Suprapubic skin (tissue), 4 donors: ENCODE results near the gene NBEA. TPM values are rescaled to one million over a fixed set of nuclear protein-coding genes. Genes with fewer than 3 reads are reported as not detected.
A peak's percentile ranks its signal among the peaks of the same experiment; 100 is the strongest.

Experiments used
- DNase-seq, 2 donors: peaks; one replicate each; pipeline ENCODE4 v3.0.0-alpha.2; 2019; ENCODE audit warnings: low spot score in 2 of 2
- H3K27ac ChIP-seq: fragments of 200-600 bp; sonication (generic); one replicate; pipeline ENCODE4 v1.5.1; 2019
- H3K27me3 ChIP-seq: fragments of 200-600 bp; sonication (generic); one replicate; pipeline ENCODE4 v1.5.1; 2019
- H3K36me3 ChIP-seq: fragments of 200-600 bp; sonication (generic); one replicate; pipeline ENCODE4 v1.5.1; 2019
- H3K4me1 ChIP-seq: fragments of 200-600 bp; sonication (generic); one replicate; pipeline ENCODE4 v1.5.1; 2019
- H3K4me3 ChIP-seq: fragments of 200-600 bp; sonication (generic); one replicate; pipeline ENCODE4 v1.5.1; 2019; ENCODE audit warnings: mild to moderate bottlenecking
- H3K9me3 ChIP-seq: fragments of 200-600 bp; sonication (generic); one replicate; pipeline ENCODE4 v1.5.1; 2019
- EP300 ChIP-seq: sonication (generic); formaldehyde crosslinking; IDR thresholded peaks from one replicate; pipeline ENCODE4 v1.6.1; 2017; ENCODE audit warnings: antibody characterized with exemption
- POLR2A ChIP-seq, 2 donors: fragments of 450-650 bp; IDR thresholded peaks; one replicate each; pipeline ENCODE4 v1.6.1; 2017; ENCODE audit warnings: antibody characterized with exemption in 2 of 2, mild to moderate bottlenecking in 2 of 2, moderate library complexity in 2 of 2
- POLR2AphosphoS5 ChIP-seq, 3 donors: sonication (generic); formaldehyde crosslinking; IDR thresholded peaks; one replicate each; pipeline ENCODE4 v1.6.1; 2017; ENCODE audit warnings: antibody characterized with exemption in 3 of 3
- WGBS: methylation state at CpG from one replicate; pipeline ENCODE4 v1.1.5; 2018; 5-methylcytosine and 5-hydroxymethylcytosine counted together
- total RNA-seq, 4 donors: library from RNA; depleted of rRNA; stranded (reverse); fragments of >200 nt; gene quantifications; one replicate each; pipeline ENCODE4 v1.1.0, GENCODE V29; 2016
- TF ChIP-seq, protein P1 (sequence below), 2 donors: fragments of 200-600 bp in 1 of 2; fragments of 450-650 bp in 1 of 2; sonication (generic) in 1 of 2; IDR thresholded peaks; one replicate each; pipeline ENCODE4 v1.5.1; 2016 to 2019; ENCODE audit warnings: antibody characterized with exemption in 2 of 2, mild to moderate bottlenecking in 1 of 2, moderate library complexity in 1 of 2

NBEA gene
- total RNA-seq, 4 donors from 2014 or later = 3.1 to 9.7 (median 4.1) TPM

DNA sequence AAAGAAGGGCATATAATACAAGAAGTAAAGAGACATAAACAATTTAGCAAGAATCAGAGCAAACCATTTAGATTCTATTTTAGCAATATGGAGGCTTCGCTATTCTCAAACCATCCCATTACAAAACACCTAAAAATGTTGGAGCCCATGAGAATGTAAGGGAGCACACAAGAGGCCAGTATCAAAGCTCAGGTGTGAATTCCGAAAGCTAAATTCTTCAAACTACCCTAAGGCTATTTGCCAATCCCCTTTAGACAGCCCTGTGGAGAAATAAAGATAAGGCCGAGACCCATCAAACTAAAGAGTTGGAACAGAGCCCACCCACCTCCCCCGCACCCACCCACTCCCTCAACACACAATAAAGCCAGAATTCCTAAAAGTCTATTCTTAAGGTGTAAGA is 745.3 kb downstream of the NBEA start:
- WGBS = 58% methylated on average over 4 of the region's 4 CpGs
- TF ChIP-seq POLR2AphosphoS5 (IDR thresholded peaks at IDR 0.05) (no peak), EP300 (no peak), POLR2A (IDR thresholded peaks at IDR 0.05) (no peak)
- TF ChIP-seq, protein P1, sequence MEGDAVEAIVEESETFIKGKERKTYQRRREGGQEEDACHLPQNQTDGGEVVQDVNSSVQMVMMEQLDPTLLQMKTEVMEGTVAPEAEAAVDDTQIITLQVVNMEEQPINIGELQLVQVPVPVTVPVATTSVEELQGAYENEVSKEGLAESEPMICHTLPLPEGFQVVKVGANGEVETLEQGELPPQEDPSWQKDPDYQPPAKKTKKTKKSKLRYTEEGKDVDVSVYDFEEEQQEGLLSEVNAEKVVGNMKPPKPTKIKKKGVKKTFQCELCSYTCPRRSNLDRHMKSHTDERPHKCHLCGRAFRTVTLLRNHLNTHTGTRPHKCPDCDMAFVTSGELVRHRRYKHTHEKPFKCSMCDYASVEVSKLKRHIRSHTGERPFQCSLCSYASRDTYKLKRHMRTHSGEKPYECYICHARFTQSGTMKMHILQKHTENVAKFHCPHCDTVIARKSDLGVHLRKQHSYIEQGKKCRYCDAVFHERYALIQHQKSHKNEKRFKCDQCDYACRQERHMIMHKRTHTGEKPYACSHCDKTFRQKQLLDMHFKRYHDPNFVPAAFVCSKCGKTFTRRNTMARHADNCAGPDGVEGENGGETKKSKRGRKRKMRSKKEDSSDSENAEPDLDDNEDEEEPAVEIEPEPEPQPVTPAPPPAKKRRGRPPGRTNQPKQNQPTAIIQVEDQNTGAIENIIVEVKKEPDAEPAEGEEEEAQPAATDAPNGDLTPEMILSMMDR (IDR thresholded peaks at IDR 0.05) = no peak
- Histone ChIP-seq H3K9me3 (no peaks in the 10 kb centered on the region), H3K4me1 (no peaks in the 10 kb centered on the region), H3K4me3 (no peak overlapping the region), H3K27me3 (no peaks in the 10 kb centered on the region), H3K27ac (no peak overlapping the region), H3K36me3 (no peaks in the 10 kb centered on the region)
- DNase-seq = no peak

DNA sequence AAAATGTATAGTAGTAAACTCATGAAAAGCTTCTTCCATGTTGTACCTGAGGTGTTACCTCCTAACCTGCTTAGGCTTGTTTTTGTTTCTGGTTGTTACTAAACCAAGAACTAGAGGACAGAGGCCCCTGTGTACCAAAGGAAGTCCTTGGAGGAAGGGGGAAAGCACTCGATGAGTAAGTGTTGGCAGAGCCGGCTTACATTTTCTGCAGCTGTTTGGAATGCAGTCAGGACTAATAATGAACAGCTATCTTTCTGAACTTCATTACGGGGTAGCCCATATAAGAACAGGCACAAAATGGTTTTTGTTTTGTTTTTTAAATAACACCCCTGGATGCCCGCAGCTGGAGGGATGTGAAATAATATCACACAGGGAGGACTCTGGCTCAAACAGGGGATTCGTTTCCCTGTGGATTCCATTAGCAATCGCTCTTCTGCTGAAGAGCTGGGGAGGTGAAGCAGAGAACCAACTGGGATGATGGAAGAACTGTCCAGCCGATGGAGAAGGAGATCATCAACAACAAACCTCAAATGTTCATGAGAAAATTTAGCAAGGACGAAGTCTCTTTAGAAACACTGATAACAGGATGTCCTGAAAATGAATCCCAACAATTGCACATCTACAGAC is 748.6 kb downstream of the NBEA start:
- H3K27ac ChIP-seq = no peak overlapping the region
- no peaks in the 10 kb centered on the region for H3K36me3 ChIP-seq
- 35% methylated on average over 8 of the region's 8 CpGs for WGBS
- no peak overlapping the region for H3K4me3 ChIP-seq
- H3K27me3 ChIP-seq = no peaks in the 10 kb centered on the region
- TF ChIP-seq, protein P1 (IDR thresholded peaks at IDR 0.05) = no peak
- TF ChIP-seq POLR2A (IDR thresholded peaks at IDR 0.05) = no peak
- no peak for TF ChIP-seq EP300
- TF ChIP-seq POLR2AphosphoS5 (IDR thresholded peaks at IDR 0.05) = no peak
- no peaks in the 10 kb centered on the region for H3K9me3 ChIP-seq
- no peaks in the 10 kb centered on the region for H3K4me1 ChIP-seq
- DNase-seq = no peak

DNA sequence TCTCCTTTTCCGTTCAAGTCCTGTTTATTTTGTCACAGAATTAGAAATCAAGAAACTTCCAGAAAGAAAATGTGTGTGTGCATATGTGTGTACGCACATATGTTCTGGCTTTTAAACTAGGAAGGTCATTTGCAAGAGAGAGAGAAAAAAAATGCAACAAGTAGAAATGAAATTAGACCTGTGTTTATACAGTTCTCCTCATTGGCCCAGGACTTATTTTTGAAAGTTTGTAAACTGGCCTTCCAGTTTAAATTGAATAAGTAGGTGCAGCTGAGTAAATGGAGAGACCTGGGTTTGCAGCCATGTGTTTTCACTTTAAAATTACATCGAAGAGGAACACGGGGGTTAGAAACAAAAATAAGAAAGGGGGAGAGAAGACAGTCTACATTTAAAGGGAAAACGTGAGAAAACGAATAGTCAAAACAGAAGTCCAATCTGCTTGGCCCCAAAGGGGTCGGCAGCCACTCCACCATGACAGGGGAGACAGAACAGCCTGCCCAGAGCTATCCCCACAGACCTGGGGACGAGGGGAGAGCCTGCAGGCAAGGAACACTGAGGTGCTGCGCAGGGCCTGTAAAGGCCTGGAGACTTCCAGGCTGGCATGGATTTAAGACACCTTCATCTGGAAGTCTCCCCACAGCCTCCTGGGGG is 751.2 kb downstream of the NBEA start:
- H3K4me1 ChIP-seq = no peaks in the 10 kb centered on the region
- 76% methylated on average over 9 of the region's 9 CpGs for WGBS
- H3K9me3 ChIP-seq = no peaks in the 10 kb centered on the region
- no peaks in the 10 kb centered on the region for H3K27me3 ChIP-seq
- peak in 1 of 2 donors; percentile 13 for DNase-seq
- TF ChIP-seq POLR2A (IDR thresholded peaks at IDR 0.05) (no peak), POLR2AphosphoS5 (IDR thresholded peaks at IDR 0.05) (no peak), EP300 (no peak)
- TF ChIP-seq, protein P1 (IDR thresholded peaks at IDR 0.05) = no peak
- no peaks in the 10 kb centered on the region for H3K36me3 ChIP-seq
- H3K27ac ChIP-seq = no peak overlapping the region
- H3K4me3 ChIP-seq = no peak overlapping the region

DNA sequence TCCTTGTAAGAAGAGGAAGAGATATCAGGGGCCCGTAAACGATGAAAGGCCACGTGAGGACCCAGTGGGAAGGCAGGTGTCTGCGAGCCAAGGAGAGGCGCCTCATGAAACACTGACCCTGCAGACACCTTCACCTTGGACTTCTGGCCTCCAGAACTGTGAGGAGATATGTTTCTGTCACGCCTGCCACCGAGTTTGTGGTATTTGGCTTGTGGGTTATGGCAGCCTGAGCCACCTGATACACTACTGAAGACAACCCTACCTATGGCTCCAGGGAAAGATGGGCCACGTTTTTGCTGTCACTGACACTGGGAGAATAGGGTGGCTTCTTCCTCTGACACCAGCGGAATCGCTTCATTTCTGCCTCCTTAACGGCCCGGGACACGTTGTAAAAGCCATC is 752.0 kb downstream of the NBEA start:
- no peak overlapping the region for H3K4me3 ChIP-seq
- peak in 1 of 2 donors; percentile 44 for DNase-seq
- no peaks in the 10 kb centered on the region for H3K4me1 ChIP-seq
- no peaks in the 10 kb centered on the region for H3K27me3 ChIP-seq
- no peak overlapping the region for H3K27ac ChIP-seq
- no peaks in the 10 kb centered on the region for H3K9me3 ChIP-seq
- TF ChIP-seq EP300 (no peak), POLR2A (IDR thresholded peaks at IDR 0.05) (no peak), POLR2AphosphoS5 (IDR thresholded peaks at IDR 0.05) (no peak)
- TF ChIP-seq, protein P1 (IDR thresholded peaks at IDR 0.05) = no peak
- no peaks in the 10 kb centered on the region for H3K36me3 ChIP-seq
- WGBS = 89% methylated on average over 13 of the region's 13 CpGs

DNA sequence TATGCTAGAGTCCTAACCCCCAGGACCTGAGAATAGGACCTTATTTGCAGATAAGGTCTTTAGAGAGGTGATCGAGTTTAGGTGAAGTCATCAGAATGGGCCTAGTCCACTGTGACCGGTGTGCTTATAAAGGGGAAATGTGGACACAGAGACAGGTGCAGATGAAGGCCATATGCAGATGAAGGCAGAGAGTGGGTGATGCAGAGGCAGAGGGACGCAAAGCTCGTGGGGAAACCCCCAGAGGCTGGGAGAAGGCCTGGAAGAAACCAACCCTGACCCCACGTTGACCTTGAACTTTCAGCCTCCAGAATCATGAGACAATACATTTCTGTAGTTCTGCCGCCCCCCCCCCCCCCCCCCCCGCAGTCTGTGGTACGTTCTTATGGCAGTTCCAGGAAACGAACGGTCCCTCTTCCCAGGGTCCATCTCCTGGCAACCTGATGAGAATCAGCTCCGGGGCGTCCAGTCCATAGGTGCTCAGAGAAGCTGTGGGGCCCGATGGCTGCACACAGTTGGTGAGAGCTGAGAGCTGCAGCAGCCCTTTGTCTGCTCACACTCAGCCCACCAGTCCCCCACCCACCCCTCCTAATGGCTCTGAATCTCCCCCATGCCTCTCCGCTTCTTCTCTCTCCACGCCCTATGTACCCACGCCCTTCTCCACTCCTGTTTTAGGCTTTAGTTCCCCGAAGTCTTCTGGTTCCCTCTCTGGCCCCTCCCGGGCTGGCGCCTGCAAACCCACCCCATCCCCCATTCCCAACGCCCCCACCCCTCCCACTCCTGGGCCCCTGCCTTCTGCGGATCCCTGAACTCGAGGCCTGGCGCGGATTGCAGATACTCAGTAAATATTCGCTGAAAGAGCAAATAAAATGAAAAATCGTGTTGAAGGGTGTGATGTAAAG is 752.7 kb downstream of the NBEA start:
- Histone ChIP-seq H3K4me3 (no peak overlapping the region), H3K27ac (no peak overlapping the region), H3K36me3 (no peaks in the 10 kb centered on the region), H3K9me3 (no peaks in the 10 kb centered on the region), H3K4me1 (no peaks in the 10 kb centered on the region), H3K27me3 (no peaks in the 10 kb centered on the region)
- WGBS = 82% methylated on average over 26 of the region's 26 CpGs
- TF ChIP-seq EP300 (no peak), POLR2AphosphoS5 (IDR thresholded peaks at IDR 0.05) (no peak), POLR2A (IDR thresholded peaks at IDR 0.05) (no peak)
- TF ChIP-seq, protein P1 (IDR thresholded peaks at IDR 0.05) = no peak
- peak; percentile 41 to 71 for DNase-seq
